OCI-LY3 (cell line): Measurements from ENCODE around the gene EHBP1.

ENCODE experiments used
- H2AFZ ChIP-seq: fragments of 200-600, 300-600 bp; shearing (Covaris generic); 2 replicates; pipeline ENCODE4 v1.6.0; 2014; ENCODE audit warnings: antibody characterized with exemption, low read depth, low read length
- H3K27ac ChIP-seq: fragments of 200-600, 300-600 bp; sonication (generic); 2 replicates; pipeline ENCODE4 v1.5.1; 2014; ENCODE audit warnings: mild to moderate bottlenecking, low read length, moderate library complexity, mixed read lengths
- H3K27me3 ChIP-seq: fragments of 200-600, 300-600 bp; sonication (generic); 2 replicates; pipeline ENCODE4 v1.6.1; 2014; ENCODE audit warnings: low read depth, low read length, mixed read lengths
- H3K36me3 ChIP-seq: fragments of 200-600, 300-600 bp; sonication (generic); replicated peaks from 2 replicates; pipeline ENCODE3; 2014; ENCODE audit warnings: low read depth, low read length, mixed read lengths
- H3K4me1 ChIP-seq: fragments of 300-600, 200-600 bp; sonication (generic); 2 replicates; pipeline ENCODE4 v1.6.1; 2014; ENCODE audit warnings: low read length, mixed read lengths
- H3K4me2 ChIP-seq: fragments of 200-600, 300-600 bp; sonication (generic); 2 replicates; pipeline ENCODE4 v1.6.1; 2014; ENCODE audit warnings: low read length, mixed read lengths
- H3K4me3 ChIP-seq: fragments of 300-600, 200-600 bp; sonication (generic); 2 replicates; pipeline ENCODE4 v1.5.1; 2014; ENCODE audit warnings: antibody characterized with exemption, mild to moderate bottlenecking, low read length, moderate library complexity
- H3K79me2 ChIP-seq: fragments of 300-600, 200-600 bp; shearing (Covaris generic); 2 replicates; pipeline ENCODE4 v1.6.1; 2014; ENCODE audit warnings: mild to moderate bottlenecking, low read length, mixed read lengths
- H3K9ac ChIP-seq: fragments of 300-600, 200-600 bp; shearing (Covaris generic); 2 replicates; pipeline ENCODE4 v1.6.0; 2014; ENCODE audit warnings: mild to moderate bottlenecking, low read length, moderate library complexity
- H3K9me3 ChIP-seq: fragments of 200-600, 300-600 bp; shearing (Covaris generic); 2 replicates; pipeline ENCODE4 v1.6.1; 2014; ENCODE audit warnings: low read length, mixed read lengths; ENCODE audit not compliant: insufficient read depth
- H4K20me1 ChIP-seq: fragments of 200-600, 300-600 bp; sonication (generic); 2 replicates; pipeline ENCODE4 v1.6.1; 2016; ENCODE audit warnings: low read length, mixed read lengths; ENCODE audit not compliant: insufficient read depth
- CTCF ChIP-seq: fragments of 200-600, 300-600 bp; sonication (generic); IDR thresholded peaks from 2 replicates; pipeline ENCODE4 v1.5.1; 2014; ENCODE audit warnings: antibody characterized with exemption, low read length, low read depth
- EZH2phosphoT487 ChIP-seq: fragments of 200-600 bp; shearing (Covaris generic); IDR thresholded peaks from 2 replicates; pipeline ENCODE4 v1.6.1; 2018; ENCODE audit warnings: antibody characterized with exemption, mixed run types, low read depth

Gene EHBP1

GRCh38 chr2:62672601-62673000, 32.9 kb upstream of the EHBP1 start:
- TF ChIP-seq CTCF (no peak), EZH2phosphoT487 (no peak)
- Histone ChIP-seq H3K4me3 (no peak overlapping the region), H3K27me3 (no peaks in the 10 kb centered on the region), H2AFZ (no peak overlapping the region), H3K36me3 (no peaks in the 10 kb centered on the region), H4K20me1 (no peaks in the 10 kb centered on the region), H3K4me1 (no peaks in the 10 kb centered on the region), H3K79me2 (no peaks in the 10 kb centered on the region), H3K9me3 (no peaks in the 10 kb centered on the region), H3K27ac (no peak overlapping the region), H3K4me2 (no peak overlapping the region), H3K9ac (no peak overlapping the region)

GRCh38 chr2:62675062-62675461, 30.5 kb upstream of the EHBP1 start:
- no peak overlapping the region for H3K4me2 ChIP-seq
- H3K36me3 ChIP-seq, result no peaks in the 10 kb centered on the region
- no peak overlapping the region for H3K27ac ChIP-seq
- no peaks in the 10 kb centered on the region for H3K9me3 ChIP-seq
- H3K4me1 ChIP-seq, result no peaks in the 10 kb centered on the region
- no peaks in the 10 kb centered on the region for H3K27me3 ChIP-seq
- H4K20me1 ChIP-seq, result no peaks in the 10 kb centered on the region
- no peak overlapping the region for H2AFZ ChIP-seq
- H3K79me2 ChIP-seq, result no peaks in the 10 kb centered on the region
- H3K9ac ChIP-seq, result no peak overlapping the region
- TF ChIP-seq CTCF (no peak), EZH2phosphoT487 (no peak)
- H3K4me3 ChIP-seq, result no peak overlapping the region

- no peak overlapping the region for H3K9ac ChIP-seq
- peaks cover 6% of the 10 kb centered on the region for H3K4me1 ChIP-seq
- H3K36me3 ChIP-seq, result no peaks in the 10 kb centered on the region
- no peaks in the 10 kb centered on the region for H3K9me3 ChIP-seq
- peaks cover 28% of the 10 kb centered on the region for H3K27me3 ChIP-seq
- no peak for TF ChIP-seq EZH2phosphoT487
- TF ChIP-seq CTCF, result no peak
- no peaks in the 10 kb centered on the region for H3K79me2 ChIP-seq
- no peak overlapping the region for H3K4me3 ChIP-seq
- no peaks in the 10 kb centered on the region for H4K20me1 ChIP-seq
- H2AFZ ChIP-seq, result no peak overlapping the region
- H3K27ac ChIP-seq, result no peak overlapping the region
- no peak overlapping the region for H3K4me2 ChIP-seq
Observed at GRCh38 chr2:62685256-62685655, 20.3 kb upstream of the EHBP1 start.

- Histone ChIP-seq H3K4me1 (peaks cover 6% of the 10 kb centered on the region), H4K20me1 (no peaks in the 10 kb centered on the region), H3K9me3 (no peaks in the 10 kb centered on the region), H3K27ac (no peak overlapping the region), H3K36me3 (no peaks in the 10 kb centered on the region), H3K79me2 (no peaks in the 10 kb centered on the region), H2AFZ (no peak overlapping the region), H3K27me3 (peaks cover 31% of the 10 kb centered on the region), H3K4me2 (no peak overlapping the region), H3K9ac (no peak overlapping the region), H3K4me3 (no peak overlapping the region)
- no peak for TF ChIP-seq EZH2phosphoT487
- no peak for TF ChIP-seq CTCF
Observed at GRCh38 chr2:62686012-62686685, 19.4 kb upstream of the EHBP1 start.
